HL-60 (cell line): ENCODE results near the gene OR11G2.

Experiments used
- DNase-seq, 2 experiments: peaks; one replicate each; pipeline ENCODE4 v3.0.0-alpha.2; 2010 to 2020; ENCODE audit warnings: low read depth in 1 of 2, low spot score in 1 of 2
- H3K27ac ChIP-seq: fragments of 250-450 bp; sonication (Bioruptor Pico); replicated peaks from 2 replicates; pipeline ENCODE4 v1.5.1; 2020; ENCODE audit warnings: mild to moderate bottlenecking, moderate library complexity
- H3K27me3 ChIP-seq: fragments of 250-450 bp; sonication (Bioruptor Pico); 2 replicates; pipeline ENCODE4 v1.5.1; 2021; ENCODE audit warnings: mild to moderate bottlenecking, moderate library complexity; ENCODE audit not compliant: insufficient read depth, poor library complexity, severe bottlenecking
- H3K4me3 ChIP-seq: replicated peaks from 2 replicates; pipeline ENCODE4 v1.5.1; 2011; ENCODE audit warnings: mild to moderate bottlenecking, control low read depth, low read length; ENCODE audit not compliant: insufficient read depth
- GABPA ChIP-seq: IDR thresholded peaks from 2 replicates; pipeline ENCODE4 v1.6.1; 2012; ENCODE audit warnings: low read depth
- POLR2AphosphoS5 ChIP-seq: IDR thresholded peaks from 2 replicates; pipeline ENCODE4 v1.6.1; 2012; ENCODE audit warnings: low read depth
- SPI1 ChIP-seq: IDR thresholded peaks from 2 replicates; pipeline ENCODE4 v1.6.1; 2012; ENCODE audit warnings: low read depth, mild to moderate bottlenecking, borderline replicate concordance
- long read RNA-seq: library from polyadenylated mRNA; unstranded; transcript quantifications from one replicate; pipeline ENCODE4 v2.0.0, GENCODE V29; 2020
- TF ChIP-seq, protein P1 (sequence below): IDR thresholded peaks from one replicate; pipeline ENCODE4 v1.5.1; 2011; ENCODE audit warnings: low read length, control low read depth, inconsistent platforms; ENCODE audit not compliant: insufficient read depth
- TF ChIP-seq, protein P2 (sequence below): IDR thresholded peaks from 2 replicates; pipeline ENCODE4 v1.6.1; 2012; ENCODE audit warnings: low read depth; ENCODE audit not compliant: insufficient replicate concordance

Gene OR11G2, protein sequence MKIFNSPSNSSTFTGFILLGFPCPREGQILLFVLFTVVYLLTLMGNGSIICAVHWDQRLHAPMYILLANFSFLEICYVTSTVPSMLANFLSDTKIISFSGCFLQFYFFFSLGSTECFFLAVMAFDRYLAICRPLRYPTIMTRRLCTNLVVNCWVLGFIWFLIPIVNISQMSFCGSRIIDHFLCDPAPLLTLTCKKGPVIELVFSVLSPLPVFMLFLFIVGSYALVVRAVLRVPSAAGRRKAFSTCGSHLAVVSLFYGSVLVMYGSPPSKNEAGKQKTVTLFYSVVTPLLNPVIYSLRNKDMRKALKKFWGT
- long read RNA-seq, result 0 reads

- TF ChIP-seq POLR2AphosphoS5 (no peak), GABPA (no peak), SPI1 (no peak)
- TF ChIP-seq, protein P1, sequence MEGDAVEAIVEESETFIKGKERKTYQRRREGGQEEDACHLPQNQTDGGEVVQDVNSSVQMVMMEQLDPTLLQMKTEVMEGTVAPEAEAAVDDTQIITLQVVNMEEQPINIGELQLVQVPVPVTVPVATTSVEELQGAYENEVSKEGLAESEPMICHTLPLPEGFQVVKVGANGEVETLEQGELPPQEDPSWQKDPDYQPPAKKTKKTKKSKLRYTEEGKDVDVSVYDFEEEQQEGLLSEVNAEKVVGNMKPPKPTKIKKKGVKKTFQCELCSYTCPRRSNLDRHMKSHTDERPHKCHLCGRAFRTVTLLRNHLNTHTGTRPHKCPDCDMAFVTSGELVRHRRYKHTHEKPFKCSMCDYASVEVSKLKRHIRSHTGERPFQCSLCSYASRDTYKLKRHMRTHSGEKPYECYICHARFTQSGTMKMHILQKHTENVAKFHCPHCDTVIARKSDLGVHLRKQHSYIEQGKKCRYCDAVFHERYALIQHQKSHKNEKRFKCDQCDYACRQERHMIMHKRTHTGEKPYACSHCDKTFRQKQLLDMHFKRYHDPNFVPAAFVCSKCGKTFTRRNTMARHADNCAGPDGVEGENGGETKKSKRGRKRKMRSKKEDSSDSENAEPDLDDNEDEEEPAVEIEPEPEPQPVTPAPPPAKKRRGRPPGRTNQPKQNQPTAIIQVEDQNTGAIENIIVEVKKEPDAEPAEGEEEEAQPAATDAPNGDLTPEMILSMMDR, result no peak
- TF ChIP-seq, protein P2, sequence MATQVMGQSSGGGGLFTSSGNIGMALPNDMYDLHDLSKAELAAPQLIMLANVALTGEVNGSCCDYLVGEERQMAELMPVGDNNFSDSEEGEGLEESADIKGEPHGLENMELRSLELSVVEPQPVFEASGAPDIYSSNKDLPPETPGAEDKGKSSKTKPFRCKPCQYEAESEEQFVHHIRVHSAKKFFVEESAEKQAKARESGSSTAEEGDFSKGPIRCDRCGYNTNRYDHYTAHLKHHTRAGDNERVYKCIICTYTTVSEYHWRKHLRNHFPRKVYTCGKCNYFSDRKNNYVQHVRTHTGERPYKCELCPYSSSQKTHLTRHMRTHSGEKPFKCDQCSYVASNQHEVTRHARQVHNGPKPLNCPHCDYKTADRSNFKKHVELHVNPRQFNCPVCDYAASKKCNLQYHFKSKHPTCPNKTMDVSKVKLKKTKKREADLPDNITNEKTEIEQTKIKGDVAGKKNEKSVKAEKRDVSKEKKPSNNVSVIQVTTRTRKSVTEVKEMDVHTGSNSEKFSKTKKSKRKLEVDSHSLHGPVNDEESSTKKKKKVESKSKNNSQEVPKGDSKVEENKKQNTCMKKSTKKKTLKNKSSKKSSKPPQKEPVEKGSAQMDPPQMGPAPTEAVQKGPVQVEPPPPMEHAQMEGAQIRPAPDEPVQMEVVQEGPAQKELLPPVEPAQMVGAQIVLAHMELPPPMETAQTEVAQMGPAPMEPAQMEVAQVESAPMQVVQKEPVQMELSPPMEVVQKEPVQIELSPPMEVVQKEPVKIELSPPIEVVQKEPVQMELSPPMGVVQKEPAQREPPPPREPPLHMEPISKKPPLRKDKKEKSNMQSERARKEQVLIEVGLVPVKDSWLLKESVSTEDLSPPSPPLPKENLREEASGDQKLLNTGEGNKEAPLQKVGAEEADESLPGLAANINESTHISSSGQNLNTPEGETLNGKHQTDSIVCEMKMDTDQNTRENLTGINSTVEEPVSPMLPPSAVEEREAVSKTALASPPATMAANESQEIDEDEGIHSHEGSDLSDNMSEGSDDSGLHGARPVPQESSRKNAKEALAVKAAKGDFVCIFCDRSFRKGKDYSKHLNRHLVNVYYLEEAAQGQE, result no peak
- DNase-seq, result no peak
- H3K4me3 ChIP-seq, result no peak within 1 kb of the TSS
- no peaks in the 10 kb centered on the region for H3K27me3 ChIP-seq
- H3K27ac ChIP-seq, result no peak within 1 kb of the TSS
Observed at GRCh38 chr14:20190596-20190995, at the start of gene OR11G2. Gene OR11G2, plus strand, starts transcription at chr14:20190896. Its CDS starts 6,542 bp downstream, at chr14:20197438.

- TF ChIP-seq, protein P1, result no peak
- no peak for TF ChIP-seq POLR2AphosphoS5
- no peak for TF ChIP-seq GABPA
- Histone ChIP-seq H3K27me3 (peaks cover 3% of the 10 kb centered on the region), H3K27ac (no peak overlapping the region), H3K4me3 (no peak overlapping the region)
- no peak for DNase-seq
Observed at GRCh38 chr14:20143911-20144310, 46.8 kb upstream of the OR11G2 start.

GRCh38 chr14:20144820-20145219 is 45.9 kb upstream of the OR11G2 start:
- Histone ChIP-seq H3K27ac (no peak overlapping the region), H3K4me3 (no peak overlapping the region), H3K27me3 (peaks cover 3% of the 10 kb centered on the region)
- TF ChIP-seq, protein P1, result no peak
- TF ChIP-seq GABPA (no peak), POLR2AphosphoS5 (no peak)
- DNase-seq, result no peak

DNA sequence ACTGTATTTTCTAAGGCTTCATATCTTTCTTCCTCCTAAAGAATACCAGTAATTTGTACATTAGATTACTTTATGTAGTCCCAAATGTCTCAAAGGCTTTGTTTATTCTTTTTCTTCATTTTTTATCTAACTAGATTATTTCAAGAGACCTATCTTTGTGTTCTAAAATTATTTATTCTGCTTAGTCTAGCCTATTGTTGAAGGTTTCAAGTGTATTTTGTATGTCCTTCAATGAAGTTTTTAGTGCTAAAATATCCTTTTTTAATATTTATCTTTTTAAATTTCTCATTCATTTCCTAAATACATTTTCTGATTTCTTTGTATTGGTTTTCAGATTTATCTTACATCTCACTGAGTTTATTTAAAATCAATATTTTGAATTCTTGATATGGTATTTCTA is 26.2 kb upstream of the OR11G2 start:
- TF ChIP-seq GABPA (no peak), POLR2AphosphoS5 (no peak)
- TF ChIP-seq, protein P1, result no peak
- TF ChIP-seq, protein P2, result no peak
- no peak overlapping the region for H3K27ac ChIP-seq
- H3K4me3 ChIP-seq, result no peak overlapping the region
- no peak for DNase-seq
- H3K27me3 ChIP-seq, result no peaks in the 10 kb centered on the region
